Endothelial cell of umbilical vein (primary cell): ENCODE results near the gene TCF23. TPM values are rescaled to one million over a fixed set of nuclear protein-coding genes. Genes with fewer than 3 reads are reported as not detected.

Experiments used
- BruUV-seq: library from RNA; stranded (reverse); fragments of 400-500 nt; replicated peaks from 2 replicates; lab custom pipeline; 2021; lab: Mats Ljungman, UMichigan
- CTCF ChIA-PET: fragments of 300-600, 350-600 bp; sonication (Branson Sonifier 250); formaldehyde crosslinking; loops from one replicate; lab custom pipeline; 2021; ENCODE audit warnings: antibody characterized with exemption, inconsistent platforms; lab: Charles Lee
- POLR2A ChIA-PET: fragments of 300-600, 350-600 bp; sonication (Branson Sonifier 250); formaldehyde crosslinking; loops from one replicate; lab custom pipeline; 2021; ENCODE audit warnings: antibody characterized with exemption, inconsistent platforms; lab: Charles Lee
- DNase-seq: peaks from one replicate; pipeline ENCODE4 v3.0.0-alpha.2; 2011; ENCODE audit warnings: low read depth, low spot score
- FAIRE-seq: peaks from 2 replicates; lab custom pipeline; 2011; peaks lifted over from hg19 to GRCh38; lab: Jason Lieb, UNC
- H2AFZ ChIP-seq: 2 replicates; pipeline ENCODE4 v1.6.0; 2012; ENCODE audit warnings: low read depth, low read length, control low read depth, inconsistent platforms
- H3K27ac ChIP-seq: 2 replicates; pipeline ENCODE4 v1.5.1; 2011; ENCODE audit warnings: low read depth, mild to moderate bottlenecking, control low read depth, low read length, moderate library complexity; ENCODE audit not compliant: insufficient read depth
- H3K27me3 ChIP-seq, 2 experiments: 2 replicates each; pipeline versions ENCODE4 v1.6.0 to v1.6.1; 2011; ENCODE audit warnings: low read length in 2 of 2, mixed read lengths in 1 of 2; ENCODE audit not compliant: control insufficient read depth in 2 of 2, insufficient read depth in 2 of 2
- H3K36me3 ChIP-seq, 2 experiments: 2 replicates in 1 of 2; 3 replicates in 1 of 2; pipeline ENCODE4 v1.5.1; 2011; ENCODE audit warnings: low read length in 2 of 2, mild to moderate bottlenecking in 1 of 2, moderate library complexity in 1 of 2; ENCODE audit not compliant: control insufficient read depth in 2 of 2, insufficient read depth in 2 of 2; ENCODE audit errors: extremely low read depth in 1 of 2
- H3K4me1 ChIP-seq: 3 replicates; pipeline ENCODE4 v1.5.1; 2011; ENCODE audit warnings: mild to moderate bottlenecking, low read length; ENCODE audit not compliant: control insufficient read depth, insufficient read depth; ENCODE audit errors: extremely low read depth
- H3K4me2 ChIP-seq: 2 replicates; pipeline ENCODE4 v1.6.1; 2011; ENCODE audit warnings: low read length, control low read depth, mixed read lengths; ENCODE audit not compliant: insufficient read depth
- H3K4me3 ChIP-seq, 3 experiments: fragments of 200-600 bp in 1 of 3; sonication (generic), shearing (Covaris generic) in 1 of 3; replicated peaks in 1 of 3; 2 replicates each; pipeline ENCODE4 v1.5.1; 2011 to 2016; ENCODE audit warnings: control low read depth in 3 of 3, low read length in 3 of 3, mild to moderate bottlenecking in 2 of 3, inconsistent platforms in 1 of 3, low read depth in 1 of 3, moderate library complexity in 1 of 3; ENCODE audit not compliant: insufficient read depth in 1 of 3
- H3K79me2 ChIP-seq: 2 replicates; pipeline ENCODE4 v1.6.0; 2012; ENCODE audit warnings: low read length, inconsistent platforms; ENCODE audit not compliant: control insufficient read depth, insufficient read depth
- H3K9ac ChIP-seq: replicated peaks from 2 replicates; pipeline ENCODE3; 2011; ENCODE audit warnings: low read length, control low read depth; ENCODE audit not compliant: insufficient read depth; ENCODE audit errors: extremely low read depth
- H3K9me1 ChIP-seq: replicated peaks from 3 replicates; pipeline ENCODE4 v1.6.0; 2011; ENCODE audit warnings: mild to moderate bottlenecking, low read length; ENCODE audit not compliant: control insufficient read depth, insufficient read depth; ENCODE audit errors: extremely low read depth
- H3K9me3 ChIP-seq: replicated peaks from 2 replicates; pipeline ENCODE4 v1.5.1; 2012; ENCODE audit warnings: low read length, inconsistent platforms; ENCODE audit not compliant: control insufficient read depth, insufficient read depth
- H4K20me1 ChIP-seq: replicated peaks from 2 replicates; pipeline ENCODE3; 2011; ENCODE audit warnings: mild to moderate bottlenecking, low read length; ENCODE audit not compliant: control insufficient read depth, insufficient read depth; ENCODE audit errors: extremely low read depth
- EZH2 ChIP-seq: IDR thresholded peaks from 2 replicates; pipeline ENCODE4 v1.6.1; 2012; ENCODE audit warnings: borderline replicate concordance, low read depth, mild to moderate bottlenecking, moderate library complexity, low read length, inconsistent platforms; ENCODE audit not compliant: severe bottlenecking
- FOS ChIP-seq: IDR thresholded peaks from 2 replicates; pipeline ENCODE4 v1.6.1; 2011; ENCODE audit warnings: mild to moderate bottlenecking, low read length, moderate library complexity, borderline replicate concordance; ENCODE audit not compliant: insufficient read depth
- GATA2 ChIP-seq: IDR thresholded peaks from 2 replicates; pipeline ENCODE4 v1.7.0; 2011; ENCODE audit warnings: low read depth, mild to moderate bottlenecking, moderate library complexity, mixed read lengths, low read length; ENCODE audit not compliant: insufficient read length, insufficient read depth
- JUN ChIP-seq: IDR thresholded peaks from 2 replicates; pipeline ENCODE4 v1.6.1; 2011; ENCODE audit warnings: borderline replicate concordance, low read depth; ENCODE audit not compliant: insufficient read length, insufficient read depth
- MAX ChIP-seq: IDR thresholded peaks from 2 replicates; pipeline ENCODE4 v1.6.1; 2011; ENCODE audit not compliant: insufficient read depth, insufficient read length
- MYC ChIP-seq: IDR thresholded peaks from one replicate; pipeline ENCODE4 v1.6.1; 2011; ENCODE audit warnings: mild to moderate bottlenecking, low read depth, low read length
- POLR2A ChIP-seq: IDR thresholded peaks from 2 replicates; pipeline ENCODE4 v1.6.1; 2012; ENCODE audit warnings: low read depth, mild to moderate bottlenecking, control low read depth, low read length
- POLR2AphosphoS5 ChIP-seq: IDR thresholded peaks from 2 replicates; pipeline ENCODE4 v1.6.1; 2012; ENCODE audit warnings: low read depth, mild to moderate bottlenecking, control low read depth, low read length, moderate library complexity; ENCODE audit not compliant: insufficient read depth
- dilution Hi-C: fragments of 300-500 bp; cut with MboI; formaldehyde crosslinking; loops from one replicate; pipeline ENCODE4 v1.15.0; 2019; ENCODE audit warnings: low sequenced_read_pairs; ENCODE audit not compliant: extremely low pct_ligation_motif_present
- intact Hi-C: fragments of 100-400 bp; cut with micrococcal nuclease; formaldehyde crosslinking; loops from one replicate; pipeline ENCODE4 v1.10.0; 2022
- polyA plus RNA-seq, 4 experiments: library from polyadenylated mRNA; depleted of rRNA in 3 of 4; stranded (reverse) in 3 of 4; unstranded in 1 of 4; fragments of >200 nt; gene quantifications; 2 replicates each; pipeline versions ENCODE4 v1.2.1 to v1.2.3, GENCODE V29; 2011 to 2012; ENCODE audit warnings: missing spikeins in 1 of 4
- total RNA-seq: library from RNA; stranded (reverse); gene quantifications from 2 replicates; pipeline ENCODE4 v1.2.3, GENCODE V29; 2021
- TF ChIP-seq, protein P1 (sequence below), 2 donors: IDR thresholded peaks; 1 replicate in 1 of 2; 2 replicates in 1 of 2; pipeline ENCODE4 v1.5.1; 2011; ENCODE audit warnings: low read length in 2 of 2, mild to moderate bottlenecking in 2 of 2, moderate library complexity in 2 of 2, control low read depth in 1 of 2, inconsistent platforms in 1 of 2, low read depth in 1 of 2; ENCODE audit not compliant: insufficient read depth in 1 of 2; ENCODE audit errors: extremely low read depth in 1 of 2

Gene TCF23
- total and polyA plus RNA-seq, 2 donors (not counting 3 experiments of a cell fraction or from before 2014, with no cell fraction given), result not detected

DNA sequence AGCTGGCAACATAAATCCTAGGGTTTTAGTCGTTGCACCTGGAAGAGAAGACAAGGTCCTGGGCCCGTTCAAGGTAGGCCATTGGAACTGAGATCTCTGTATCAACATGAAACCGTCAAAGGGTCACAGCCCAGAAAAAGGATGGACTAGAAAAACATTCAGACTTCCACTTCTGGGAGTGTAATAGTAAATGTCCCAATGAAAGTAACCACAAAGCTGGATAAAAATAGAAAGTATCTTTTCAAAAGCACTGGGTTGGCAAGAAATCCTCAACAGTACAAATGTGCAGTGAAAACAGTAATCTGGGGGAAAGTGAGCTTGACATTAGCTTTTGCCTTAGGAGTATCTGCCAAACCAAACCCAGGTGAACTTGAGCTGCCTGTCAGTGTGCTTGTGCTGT lies 42.8 kb upstream of the TCF23 start:
- intact Hi-C loops, result no loop called here
- Histone ChIP-seq H3K27ac (no peak overlapping the region), H3K79me2 (no peaks in the 10 kb centered on the region), H3K27me3 (no peaks in the 10 kb centered on the region), H3K9ac (no peak overlapping the region), H3K9me1 (no peaks in the 10 kb centered on the region), H3K9me3 (no peaks in the 10 kb centered on the region), H3K36me3 (no peaks in the 10 kb centered on the region), H4K20me1 (no peaks in the 10 kb centered on the region), H3K4me3 (no peak overlapping the region), H2AFZ (no peak overlapping the region), H3K4me1 (no peaks in the 10 kb centered on the region), H3K4me2 (no peak overlapping the region)
- FAIRE-seq (no peak), DNase-seq (no peak)
- BruUV-seq, result no TSS peak
- dilution Hi-C loops, result no loop called here
- TF ChIP-seq GATA2 (no peak), MAX (no peak), EZH2 (no peak), POLR2A (no peak), JUN (no peak), FOS (no peak)
- ChIA-PET POLR2A (no interaction called here), CTCF (interaction anchor here (1.2 to 1.7 kb wide), 4 partner anchors 10 to 174 kb away, joined by 3 to 6 read pairs (median 4); no protein-coding TSS in a partner anchor)

DNA sequence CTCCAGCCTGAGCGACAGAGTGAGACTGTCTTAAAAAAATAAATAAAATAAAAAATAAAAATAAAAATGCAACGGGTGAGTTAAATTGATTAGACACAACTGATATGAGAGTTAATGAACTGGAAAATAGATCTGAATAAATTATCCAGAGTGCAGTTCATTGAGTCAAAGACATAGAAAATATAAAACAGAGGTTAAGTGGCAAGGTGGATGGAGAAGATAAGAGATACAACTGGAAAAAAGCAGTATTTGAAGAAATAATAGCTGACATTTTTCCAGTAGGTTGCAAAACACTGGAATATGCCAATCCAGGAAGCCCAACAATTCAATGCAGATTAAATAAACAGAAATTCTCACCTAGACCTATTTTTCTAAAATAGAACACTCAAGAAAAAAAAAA lies 40.6 kb upstream of the TCF23 start:
- no peaks in the 10 kb centered on the region for H3K36me3 ChIP-seq
- TF ChIP-seq EZH2 (no peak), MAX (no peak), GATA2 (no peak), POLR2A (no peak), JUN (no peak), FOS (no peak), POLR2AphosphoS5 (no peak), MYC (no peak)
- TF ChIP-seq, protein P1, sequence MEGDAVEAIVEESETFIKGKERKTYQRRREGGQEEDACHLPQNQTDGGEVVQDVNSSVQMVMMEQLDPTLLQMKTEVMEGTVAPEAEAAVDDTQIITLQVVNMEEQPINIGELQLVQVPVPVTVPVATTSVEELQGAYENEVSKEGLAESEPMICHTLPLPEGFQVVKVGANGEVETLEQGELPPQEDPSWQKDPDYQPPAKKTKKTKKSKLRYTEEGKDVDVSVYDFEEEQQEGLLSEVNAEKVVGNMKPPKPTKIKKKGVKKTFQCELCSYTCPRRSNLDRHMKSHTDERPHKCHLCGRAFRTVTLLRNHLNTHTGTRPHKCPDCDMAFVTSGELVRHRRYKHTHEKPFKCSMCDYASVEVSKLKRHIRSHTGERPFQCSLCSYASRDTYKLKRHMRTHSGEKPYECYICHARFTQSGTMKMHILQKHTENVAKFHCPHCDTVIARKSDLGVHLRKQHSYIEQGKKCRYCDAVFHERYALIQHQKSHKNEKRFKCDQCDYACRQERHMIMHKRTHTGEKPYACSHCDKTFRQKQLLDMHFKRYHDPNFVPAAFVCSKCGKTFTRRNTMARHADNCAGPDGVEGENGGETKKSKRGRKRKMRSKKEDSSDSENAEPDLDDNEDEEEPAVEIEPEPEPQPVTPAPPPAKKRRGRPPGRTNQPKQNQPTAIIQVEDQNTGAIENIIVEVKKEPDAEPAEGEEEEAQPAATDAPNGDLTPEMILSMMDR (IDR thresholded peaks at IDR 0.05; ENCODE audit: extremely low read depth in 1 of 2, insufficient read depth in 1 of 2, low read depth in 1 of 2, low read length in 2 of 2), result no peak
- intact Hi-C loops, result no loop called here
- no peaks in the 10 kb centered on the region for H4K20me1 ChIP-seq
- H3K27ac ChIP-seq, result no peak overlapping the region
- no peak overlapping the region for H3K9ac ChIP-seq
- H3K4me2 ChIP-seq, result no peak overlapping the region
- no TSS peak for BruUV-seq
- no peak for DNase-seq
- H3K9me3 ChIP-seq, result no peaks in the 10 kb centered on the region
- no peaks in the 10 kb centered on the region for H3K4me1 ChIP-seq
- no peak overlapping the region for H3K4me3 ChIP-seq
- no peaks in the 10 kb centered on the region for H3K9me1 ChIP-seq
- no peak overlapping the region for H2AFZ ChIP-seq
- dilution Hi-C loops, result no loop called here
- no peak for FAIRE-seq
- H3K27me3 ChIP-seq, result no peaks in the 10 kb centered on the region
- CTCF ChIA-PET, result interaction anchor here (0.7 to 2.0 kb wide), 9 partner anchors 8 to 195 kb away, joined by 3 to 10 read pairs (median 4); no protein-coding TSS in a partner anchor
- H3K79me2 ChIP-seq, result no peaks in the 10 kb centered on the region
- POLR2A ChIA-PET, result no interaction called here
